PFSK-1 (cell line): ENCODE results near the gene CATSPER3.

ENCODE experiments used
- POLR2AphosphoS5 ChIP-seq: IDR thresholded peaks from 2 replicates; pipeline ENCODE4 v1.6.1; 2012; ENCODE audit warnings: low read depth, mild to moderate bottlenecking, control low read depth, low read length, moderate library complexity
- TAF1 ChIP-seq: IDR thresholded peaks from 2 replicates; pipeline ENCODE4 v1.6.1; 2012; ENCODE audit warnings: low read length, control low read depth, borderline replicate concordance; ENCODE audit not compliant: insufficient read depth
- TF ChIP-seq, protein P1 (sequence below), 2 experiments: IDR thresholded peaks; 2 replicates each; pipeline versions ENCODE4 v1.6.1 to v1.8.0; 2011 to 2012; ENCODE audit warnings: low read depth in 2 of 2, low read length in 2 of 2, control low read depth in 1 of 2, inconsistent platforms in 1 of 2, mild to moderate bottlenecking in 1 of 2, moderate library complexity in 1 of 2; ENCODE audit not compliant: insufficient read depth in 1 of 2

- no peak for TF ChIP-seq TAF1
- TF ChIP-seq, protein P1, sequence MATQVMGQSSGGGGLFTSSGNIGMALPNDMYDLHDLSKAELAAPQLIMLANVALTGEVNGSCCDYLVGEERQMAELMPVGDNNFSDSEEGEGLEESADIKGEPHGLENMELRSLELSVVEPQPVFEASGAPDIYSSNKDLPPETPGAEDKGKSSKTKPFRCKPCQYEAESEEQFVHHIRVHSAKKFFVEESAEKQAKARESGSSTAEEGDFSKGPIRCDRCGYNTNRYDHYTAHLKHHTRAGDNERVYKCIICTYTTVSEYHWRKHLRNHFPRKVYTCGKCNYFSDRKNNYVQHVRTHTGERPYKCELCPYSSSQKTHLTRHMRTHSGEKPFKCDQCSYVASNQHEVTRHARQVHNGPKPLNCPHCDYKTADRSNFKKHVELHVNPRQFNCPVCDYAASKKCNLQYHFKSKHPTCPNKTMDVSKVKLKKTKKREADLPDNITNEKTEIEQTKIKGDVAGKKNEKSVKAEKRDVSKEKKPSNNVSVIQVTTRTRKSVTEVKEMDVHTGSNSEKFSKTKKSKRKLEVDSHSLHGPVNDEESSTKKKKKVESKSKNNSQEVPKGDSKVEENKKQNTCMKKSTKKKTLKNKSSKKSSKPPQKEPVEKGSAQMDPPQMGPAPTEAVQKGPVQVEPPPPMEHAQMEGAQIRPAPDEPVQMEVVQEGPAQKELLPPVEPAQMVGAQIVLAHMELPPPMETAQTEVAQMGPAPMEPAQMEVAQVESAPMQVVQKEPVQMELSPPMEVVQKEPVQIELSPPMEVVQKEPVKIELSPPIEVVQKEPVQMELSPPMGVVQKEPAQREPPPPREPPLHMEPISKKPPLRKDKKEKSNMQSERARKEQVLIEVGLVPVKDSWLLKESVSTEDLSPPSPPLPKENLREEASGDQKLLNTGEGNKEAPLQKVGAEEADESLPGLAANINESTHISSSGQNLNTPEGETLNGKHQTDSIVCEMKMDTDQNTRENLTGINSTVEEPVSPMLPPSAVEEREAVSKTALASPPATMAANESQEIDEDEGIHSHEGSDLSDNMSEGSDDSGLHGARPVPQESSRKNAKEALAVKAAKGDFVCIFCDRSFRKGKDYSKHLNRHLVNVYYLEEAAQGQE (IDR thresholded peaks at IDR 0.05; ENCODE audit: insufficient read depth in 1 of 2, low read depth in 2 of 2, low read length in 2 of 2): no peak
- TF ChIP-seq POLR2AphosphoS5: no peak
Measured at GRCh38 chr5:135036405-135036804, 68.7 kb downstream of the CATSPER3 start.
